Spleen (tissue), 7 donors: ENCODE measurements around the gene PRKCE.

Source experiments
- POLR2AphosphoS5 ChIP-seq, 3 donors: sonication (generic); formaldehyde crosslinking; IDR thresholded peaks; one replicate each; pipeline ENCODE4 v1.5.1; 2017; ENCODE audit warnings: antibody characterized with exemption in 3 of 3
- TF ChIP-seq, protein P1 (sequence below), 11 experiments: fragments of 200-600 bp in 7 of 11; fragments of 450-650 bp in 4 of 11; sonication (generic) in 4 of 11; IDR thresholded peaks in 8 of 11; conservative IDR thresholded peaks in 3 of 11; 1 replicate in 7 of 11; 2 replicates in 4 of 11; pipeline versions ENCODE4 v1.4.0 to v1.8.0; 2016 to 2021; ENCODE audit warnings: antibody characterized with exemption in 11 of 11, inconsistent platforms in 4 of 11, mild to moderate bottlenecking in 1 of 11
- donor health status: DM: no; HTN: no; CAD: no; lungs with moderate emphysema.
- donor health status: DM: no; HTN: no; CAD: no.
- donor health status: DM: no; HTN: no; CAD: no.

DNA sequence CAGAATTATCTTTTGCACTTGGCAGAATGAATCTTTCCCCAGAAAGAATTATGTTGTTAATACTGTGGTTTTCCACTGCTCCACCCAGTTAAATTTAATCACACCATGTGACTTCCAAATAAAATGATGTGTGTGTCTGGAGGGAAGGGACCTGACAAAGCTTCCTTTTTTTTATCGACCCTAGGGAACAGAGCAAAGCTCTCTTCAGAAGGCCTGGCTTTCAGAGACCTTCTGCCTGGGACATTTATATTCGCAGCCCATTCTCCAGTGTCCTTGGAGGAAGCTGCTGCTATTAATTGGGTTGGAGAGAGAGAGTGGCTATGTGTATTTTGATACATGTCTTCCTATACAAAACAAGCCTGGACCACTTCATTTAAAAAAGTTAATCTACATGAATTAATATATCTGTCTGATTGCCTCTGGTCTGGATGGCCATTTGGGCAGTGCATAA lies 233.7 kb downstream of the PRKCE start:
- no peak for TF ChIP-seq POLR2AphosphoS5 (IDR thresholded peaks at IDR 0.05)
- TF ChIP-seq, protein P1, sequence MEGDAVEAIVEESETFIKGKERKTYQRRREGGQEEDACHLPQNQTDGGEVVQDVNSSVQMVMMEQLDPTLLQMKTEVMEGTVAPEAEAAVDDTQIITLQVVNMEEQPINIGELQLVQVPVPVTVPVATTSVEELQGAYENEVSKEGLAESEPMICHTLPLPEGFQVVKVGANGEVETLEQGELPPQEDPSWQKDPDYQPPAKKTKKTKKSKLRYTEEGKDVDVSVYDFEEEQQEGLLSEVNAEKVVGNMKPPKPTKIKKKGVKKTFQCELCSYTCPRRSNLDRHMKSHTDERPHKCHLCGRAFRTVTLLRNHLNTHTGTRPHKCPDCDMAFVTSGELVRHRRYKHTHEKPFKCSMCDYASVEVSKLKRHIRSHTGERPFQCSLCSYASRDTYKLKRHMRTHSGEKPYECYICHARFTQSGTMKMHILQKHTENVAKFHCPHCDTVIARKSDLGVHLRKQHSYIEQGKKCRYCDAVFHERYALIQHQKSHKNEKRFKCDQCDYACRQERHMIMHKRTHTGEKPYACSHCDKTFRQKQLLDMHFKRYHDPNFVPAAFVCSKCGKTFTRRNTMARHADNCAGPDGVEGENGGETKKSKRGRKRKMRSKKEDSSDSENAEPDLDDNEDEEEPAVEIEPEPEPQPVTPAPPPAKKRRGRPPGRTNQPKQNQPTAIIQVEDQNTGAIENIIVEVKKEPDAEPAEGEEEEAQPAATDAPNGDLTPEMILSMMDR (IDR thresholded peaks at IDR 0.05 in 8 of 11, conservative IDR thresholded peaks at IDR 0.05 in 3 of 11): no peak
